Measurements from ENCODE around the gene U2SURP. TPM values are rescaled to one million over a fixed set of nuclear protein-coding genes. Genes with fewer than 3 reads are reported as not detected.
"Not testable (repeated sequence)": the region's sequence is repeated elsewhere in the genome, so short reads cannot be mapped to it uniquely, and the experiment has no call there.

U2SURP gene
- total RNA-seq, 1 donor from 2014 or later, result 52.2 TPM

- no peak for DNase-seq (ENCODE audit: extremely low read depth, low read depth, low spot score)
Measured at GRCh38 chr3:143004823-143005222, 3.5 kb downstream of the U2SURP start.

GRCh38 chr3:143010024-143010423, 8.7 kb downstream of the U2SURP start:
- DNase-seq (ENCODE audit: extremely low read depth, low read depth, low spot score), result no peak

- no peak for DNase-seq (ENCODE audit: extremely low read depth, low read depth, low spot score)
Measured at GRCh38 chr3:143011705-143012104, 10.3 kb downstream of the U2SURP start.

- DNase-seq (ENCODE audit: extremely low read depth, low read depth, low spot score), result no peak
Measured at GRCh38 chr3:143014921-143015320, 13.6 kb downstream of the U2SURP start.

- no peak for DNase-seq (ENCODE audit: extremely low read depth, low read depth, low spot score)
Measured at GRCh38 chr3:143016321-143016972, 15.1 kb downstream of the U2SURP start.

- no peak for DNase-seq (ENCODE audit: extremely low read depth, low read depth, low spot score)
Measured at GRCh38 chr3:143024351-143024960, 23.1 kb downstream of the U2SURP start.

- DNase-seq (ENCODE audit: extremely low read depth, low read depth, low spot score), result no peak
Measured at GRCh38 chr3:143031327-143031726, 30.0 kb downstream of the U2SURP start.

- DNase-seq (ENCODE audit: extremely low read depth, low read depth, low spot score), result not testable (repeated sequence)
Measured at GRCh38 chr3:143031796-143032387, 30.5 kb downstream of the U2SURP start.

- no peak for DNase-seq (ENCODE audit: extremely low read depth, low read depth, low spot score)
Measured at GRCh38 chr3:143035466-143036211, 34.3 kb downstream of the U2SURP start.

- no peak for DNase-seq (ENCODE audit: extremely low read depth, low read depth, low spot score)
Measured at GRCh38 chr3:143036557-143036956, 35.2 kb downstream of the U2SURP start.

- no peak for DNase-seq (ENCODE audit: extremely low read depth, low read depth, low spot score)
Measured at GRCh38 chr3:143037867-143038266, 36.5 kb downstream of the U2SURP start.

GRCh38 chr3:143040261-143040879, 39.0 kb downstream of the U2SURP start:
- no peak for DNase-seq (ENCODE audit: extremely low read depth, low read depth, low spot score)

GRCh38 chr3:143041903-143042302, 40.5 kb downstream of the U2SURP start:
- no peak for DNase-seq (ENCODE audit: extremely low read depth, low read depth, low spot score)

GRCh38 chr3:143045639-143046038, 44.3 kb downstream of the U2SURP start:
- DNase-seq (ENCODE audit: extremely low read depth, low read depth, low spot score), result no peak

GRCh38 chr3:143046075-143046474, 44.7 kb downstream of the U2SURP start:
- DNase-seq (ENCODE audit: extremely low read depth, low read depth, low spot score), result not testable (repeated sequence)

- no peak for DNase-seq (ENCODE audit: extremely low read depth, low read depth, low spot score)
Measured at GRCh38 chr3:143054011-143054410, 52.6 kb downstream of the U2SURP start.

GRCh38 chr3:143056372-143056771, 55.0 kb downstream of the U2SURP start:
- DNase-seq (ENCODE audit: extremely low read depth, low read depth, low spot score), result no peak

- DNase-seq (ENCODE audit: extremely low read depth, low read depth, low spot score), result no peak
Measured at GRCh38 chr3:143060906-143061305, 59.5 kb downstream of the U2SURP start.

- no peak for DNase-seq (ENCODE audit: extremely low read depth, low read depth, low spot score)
Measured at GRCh38 chr3:143063018-143063417, 61.6 kb downstream of the U2SURP start.

GRCh38 chr3:143064777-143065176, 63.4 kb downstream of the U2SURP start:
- no peak for DNase-seq (ENCODE audit: extremely low read depth, low read depth, low spot score)

GRCh38 chr3:143065364-143065763, 64.0 kb downstream of the U2SURP start:
- no peak for DNase-seq (ENCODE audit: extremely low read depth, low read depth, low spot score)

All from glomerular endothelial cell (primary cell).